CD14-positive monocyte (primary cell): Measurements from ENCODE around the gene KSR1. TPM values are rescaled to one million over a fixed set of nuclear protein-coding genes. Genes with fewer than 3 reads are reported as not detected.
A peak's percentile ranks its signal among the peaks of the same experiment; 100 is the strongest.

Source experiments
- DNase-seq, 3 donors: peaks; one replicate each; pipeline ENCODE4 v3.0.0-alpha.2; 2011 to 2022
- H2AFZ ChIP-seq: 2 replicates; pipeline ENCODE4 v1.6.0; 2012; ENCODE audit warnings: mild to moderate bottlenecking, low read depth, low read length, inconsistent platforms; ENCODE audit not compliant: insufficient read depth, poor library complexity, severe bottlenecking
- H3K27ac ChIP-seq, 2 donors: 1 replicate in 1 of 2; 2 replicates in 1 of 2; pipeline ENCODE4 v1.5.1; 2012 to 2013; ENCODE audit warnings: low read length in 2 of 2, control low read depth in 1 of 2, inconsistent platforms in 1 of 2, low read depth in 1 of 2, mild to moderate bottlenecking in 1 of 2
- H3K27me3 ChIP-seq, 2 donors: one replicate each; pipeline versions ENCODE4 v1.6.0 to v1.6.1; 2011 to 2013; ENCODE audit warnings: low read length in 2 of 2; ENCODE audit not compliant: control insufficient read depth in 2 of 2, insufficient read depth in 2 of 2
- H3K36me3 ChIP-seq, 2 donors: replicated peaks in 1 of 2; 1 replicate in 1 of 2; 2 replicates in 1 of 2; pipeline versions ENCODE4 v1.5.1 to v1.6.1; 2012 to 2013; ENCODE audit warnings: low read length in 2 of 2, control low read depth in 1 of 2, inconsistent platforms in 1 of 2, mild to moderate bottlenecking in 1 of 2; ENCODE audit not compliant: insufficient read depth in 2 of 2, control insufficient read depth in 1 of 2
- H3K4me1 ChIP-seq, 2 donors: 1 replicate in 1 of 2; 2 replicates in 1 of 2; pipeline versions ENCODE4 v1.5.1 to v1.6.1; 2012 to 2013; ENCODE audit warnings: low read length in 2 of 2, control low read depth in 1 of 2, inconsistent platforms in 1 of 2, mild to moderate bottlenecking in 1 of 2, moderate library complexity in 1 of 2; ENCODE audit not compliant: insufficient read depth in 2 of 2, control insufficient read depth in 1 of 2
- H3K4me2 ChIP-seq: replicated peaks from 2 replicates; pipeline ENCODE3; 2012; ENCODE audit warnings: low read length, moderate library complexity, mild to moderate bottlenecking; ENCODE audit not compliant: poor library complexity, severe bottlenecking; ENCODE audit errors: extremely low read depth
- H3K4me3 ChIP-seq, 3 experiments: fragments of 200-600 bp in 1 of 3; sonication (generic) in 1 of 3; replicated peaks in 1 of 3; 1 replicate in 2 of 3; 2 replicates in 1 of 3; pipeline ENCODE4 v1.5.1; 2011 to 2013; ENCODE audit warnings: low read length in 3 of 3, mild to moderate bottlenecking in 3 of 3, control low read depth in 2 of 3, low read depth in 2 of 3, inconsistent platforms in 1 of 3, moderate library complexity in 1 of 3
- H3K79me2 ChIP-seq: 2 replicates; pipeline ENCODE4 v1.6.0; 2012; ENCODE audit warnings: mild to moderate bottlenecking, control low read depth, inconsistent platforms, low read length, moderate library complexity; ENCODE audit not compliant: insufficient read depth
- H3K9ac ChIP-seq: 2 replicates; pipeline ENCODE4 v1.6.0; 2017; ENCODE audit warnings: low read length, mild to moderate bottlenecking; ENCODE audit not compliant: insufficient read depth, poor library complexity, severe bottlenecking
- H3K9me3 ChIP-seq, 2 donors: replicated peaks in 1 of 2; 1 replicate in 1 of 2; 2 replicates in 1 of 2; pipeline versions ENCODE4 v1.5.1 to v1.6.1; 2012 to 2013; ENCODE audit warnings: low read length in 2 of 2, control low read depth in 1 of 2; ENCODE audit not compliant: control insufficient read depth in 1 of 2, insufficient read depth in 1 of 2
- H4K20me1 ChIP-seq: 2 replicates; pipeline ENCODE4 v1.6.0; 2012; ENCODE audit warnings: mild to moderate bottlenecking, low read length, control low read depth, moderate library complexity; ENCODE audit not compliant: insufficient read depth
- H3K27ac Mint-ChIP-seq, 7 donors: one replicate each; pipeline ENCODE4 v1.8.0; 2020; ENCODE audit warnings: mild to moderate bottlenecking in 7 of 7, mixed read lengths in 7 of 7, moderate library complexity in 6 of 7, inconsistent platforms in 2 of 7
- H3K27me3 Mint-ChIP-seq, 3 donors: one replicate each; pipeline ENCODE4 v1.8.0; 2021 to 2022; ENCODE audit warnings: low read depth in 3 of 3, mild to moderate bottlenecking in 3 of 3, mixed read lengths in 3 of 3, moderate library complexity in 3 of 3, inconsistent platforms in 1 of 3
- H3K36me3 Mint-ChIP-seq, 2 donors: one replicate each; pipeline ENCODE4 v1.8.0; 2020; ENCODE audit warnings: mixed read lengths in 2 of 2, inconsistent platforms in 1 of 2, mild to moderate bottlenecking in 1 of 2
- H3K4me1 Mint-ChIP-seq: one replicate; pipeline ENCODE4 v1.8.0; 2020; ENCODE audit warnings: mild to moderate bottlenecking, mixed read lengths
- H3K4me3 Mint-ChIP-seq, 2 donors: one replicate each; pipeline ENCODE4 v1.8.0; 2020; ENCODE audit warnings: mild to moderate bottlenecking in 2 of 2, mixed read lengths in 2 of 2, moderate library complexity in 1 of 2
- H3K9me3 Mint-ChIP-seq, 7 donors: one replicate each; pipeline ENCODE4 v1.8.0; 2020 to 2022; ENCODE audit warnings: mixed read lengths in 7 of 7, mild to moderate bottlenecking in 6 of 7, moderate library complexity in 6 of 7, inconsistent platforms in 2 of 7
- WGBS: methylation state at CpG from one replicate; pipeline ENCODE4 v1.1.5; 2013; ENCODE audit warnings: missing lambda C conversion rate; ENCODE audit not compliant: insufficient coverage; 5-methylcytosine and 5-hydroxymethylcytosine counted together
- intact Hi-C, 2 donors: fragments of 100-400 bp; cut with micrococcal nuclease; formaldehyde crosslinking; loops; one replicate each; pipeline versions ENCODE4 v1.15.0 to v1.15.1; 2023
- polyA plus RNA-seq, 3 donors: library from polyadenylated mRNA; depleted of rRNA in 1 of 3; unstranded in 2 of 3; stranded (reverse) in 1 of 3; fragments of 300-500 nt in 2 of 3; fragments of >200 nt in 1 of 3; fragmentation: Illumina TruSeq in 2 of 3; gene quantifications; 1 replicate in 2 of 3; 2 replicates in 1 of 3; pipeline ENCODE4 v1.2.3, GENCODE V29; 2012 to 2021
- TF ChIP-seq, protein P1 (sequence below): fragments of 200-600 bp; IDR thresholded peaks from one replicate; pipeline ENCODE4 v1.8.0; 2022; ENCODE audit warnings: antibody characterized with exemption, mild to moderate bottlenecking

The KSR1 gene
- polyA plus RNA-seq, 3 donors, result 1.2 to 111 (median 4.2) TPM

DNA sequence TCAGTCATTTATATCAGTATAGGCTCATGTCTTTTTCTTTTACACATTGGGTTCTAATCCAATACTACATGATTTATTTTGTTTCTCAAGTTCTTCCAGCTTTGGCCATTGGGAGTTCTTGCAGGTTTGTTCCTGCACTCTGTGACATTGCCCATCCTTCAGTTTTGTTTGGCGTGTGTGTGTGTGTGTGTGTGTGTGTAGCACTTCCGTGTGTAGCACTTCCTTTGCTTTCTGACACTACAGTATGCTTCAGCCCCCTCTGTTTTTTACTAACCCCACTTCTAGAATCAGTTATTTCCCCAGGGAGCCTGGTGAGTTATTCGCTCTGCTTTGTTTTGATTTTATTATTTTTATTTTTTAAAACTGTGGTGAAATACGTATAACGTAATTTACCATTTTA lies 99.1 kb downstream of the KSR1 start:
- no peak overlapping the region for H3K9ac ChIP-seq
- no peaks in the 10 kb centered on the region for H3K9me3 ChIP-seq
- H2AFZ ChIP-seq, result no peak overlapping the region
- Mint-ChIP-seq H3K4me1 (peaks cover 30% of the 10 kb centered on the region), H3K36me3 (peaks cover 66 to 74% of the 10 kb centered on the region in 2 donors), H3K27ac (peak overlapping the region in 2 of 7 donors; percentile 39 to 77), H3K9me3 (peaks cover 0 to 2% (median 0%) of the 10 kb centered on the region in 7 donors), H3K4me3 (no peak overlapping the region), H3K27me3 (no peaks in the 10 kb centered on the region)
- H3K27ac ChIP-seq, result no peak overlapping the region
- peaks cover 18 to 21% of the 10 kb centered on the region in 2 donors for H3K4me1 ChIP-seq
- intact Hi-C loops, result no loop called here
- H3K4me3 ChIP-seq, result no peak overlapping the region
- H3K79me2 ChIP-seq, result peaks cover 4% of the 10 kb centered on the region
- no peak overlapping the region for H3K4me2 ChIP-seq
- peaks cover 16 to 64% of the 10 kb centered on the region in 2 donors for H3K36me3 ChIP-seq
- WGBS, result no CpG with 5 or more reads among the region's 5 CpGs
- DNase-seq, result no peak
- TF ChIP-seq, protein P1, sequence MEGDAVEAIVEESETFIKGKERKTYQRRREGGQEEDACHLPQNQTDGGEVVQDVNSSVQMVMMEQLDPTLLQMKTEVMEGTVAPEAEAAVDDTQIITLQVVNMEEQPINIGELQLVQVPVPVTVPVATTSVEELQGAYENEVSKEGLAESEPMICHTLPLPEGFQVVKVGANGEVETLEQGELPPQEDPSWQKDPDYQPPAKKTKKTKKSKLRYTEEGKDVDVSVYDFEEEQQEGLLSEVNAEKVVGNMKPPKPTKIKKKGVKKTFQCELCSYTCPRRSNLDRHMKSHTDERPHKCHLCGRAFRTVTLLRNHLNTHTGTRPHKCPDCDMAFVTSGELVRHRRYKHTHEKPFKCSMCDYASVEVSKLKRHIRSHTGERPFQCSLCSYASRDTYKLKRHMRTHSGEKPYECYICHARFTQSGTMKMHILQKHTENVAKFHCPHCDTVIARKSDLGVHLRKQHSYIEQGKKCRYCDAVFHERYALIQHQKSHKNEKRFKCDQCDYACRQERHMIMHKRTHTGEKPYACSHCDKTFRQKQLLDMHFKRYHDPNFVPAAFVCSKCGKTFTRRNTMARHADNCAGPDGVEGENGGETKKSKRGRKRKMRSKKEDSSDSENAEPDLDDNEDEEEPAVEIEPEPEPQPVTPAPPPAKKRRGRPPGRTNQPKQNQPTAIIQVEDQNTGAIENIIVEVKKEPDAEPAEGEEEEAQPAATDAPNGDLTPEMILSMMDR, result no peak
- H3K27me3 ChIP-seq, result no peaks in the 10 kb centered on the region
- peaks cover 93% of the 10 kb centered on the region for H4K20me1 ChIP-seq

DNA sequence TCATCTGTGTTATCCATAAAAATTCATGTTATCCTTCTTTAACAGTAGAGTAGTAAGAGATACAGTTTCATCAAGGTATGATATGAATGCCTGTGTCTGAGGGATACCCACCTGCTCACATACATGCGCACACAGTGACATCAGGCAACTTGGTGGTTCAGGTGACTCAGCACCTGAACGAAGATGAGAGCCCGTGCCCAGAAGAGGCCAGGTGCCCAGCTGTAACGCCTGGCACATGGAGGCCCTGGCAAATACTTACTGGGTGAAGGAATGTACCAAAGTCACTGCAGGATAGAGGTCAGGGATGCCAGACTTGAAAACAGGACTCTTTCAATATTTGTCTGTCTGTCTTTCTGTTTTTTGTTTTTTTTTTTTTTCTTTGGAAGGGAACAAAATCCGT lies 102.1 kb downstream of the KSR1 start:
- H3K4me3 ChIP-seq, result no peak overlapping the region
- Mint-ChIP-seq H3K36me3 (peaks cover 61 to 71% of the 10 kb centered on the region in 2 donors), H3K27me3 (no peaks in the 10 kb centered on the region), H3K4me3 (no peak overlapping the region), H3K27ac (no peak overlapping the region), H3K4me1 (peaks cover 44% of the 10 kb centered on the region), H3K9me3 (peaks cover 0 to 2% (median 0%) of the 10 kb centered on the region in 7 donors)
- no peak overlapping the region for H3K9ac ChIP-seq
- H4K20me1 ChIP-seq, result peaks cover 92% of the 10 kb centered on the region
- no peak overlapping the region for H3K4me2 ChIP-seq
- intact Hi-C loops, result no loop called here
- H3K4me1 ChIP-seq, result peaks cover 23 to 24% of the 10 kb centered on the region in 2 donors
- DNase-seq, result no peak
- H3K36me3 ChIP-seq, result peaks cover 13 to 47% of the 10 kb centered on the region in 2 donors
- TF ChIP-seq, protein P1, result no peak
- no peak overlapping the region for H2AFZ ChIP-seq
- H3K27ac ChIP-seq, result no peak overlapping the region
- no peaks in the 10 kb centered on the region for H3K9me3 ChIP-seq
- H3K27me3 ChIP-seq, result no peaks in the 10 kb centered on the region
- H3K79me2 ChIP-seq, result peaks cover 3% of the 10 kb centered on the region
- WGBS, result 94% methylated on average over 5 of the region's 5 CpGs
